Fibroblast of skin of left quadriceps (primary cell): ENCODE measurements around the gene SNX17.
"Not testable (repeated sequence)": the region's sequence is repeated elsewhere in the genome, so short reads cannot be mapped to it uniquely, and the experiment has no call there.

ENCODE experiments used
- DNase-seq, 2 experiments: peaks; one replicate each; pipeline ENCODE4 v3.0.0-alpha.2; 2013; ENCODE audit warnings: low read depth in 2 of 2

The SNX17 gene, protein sequence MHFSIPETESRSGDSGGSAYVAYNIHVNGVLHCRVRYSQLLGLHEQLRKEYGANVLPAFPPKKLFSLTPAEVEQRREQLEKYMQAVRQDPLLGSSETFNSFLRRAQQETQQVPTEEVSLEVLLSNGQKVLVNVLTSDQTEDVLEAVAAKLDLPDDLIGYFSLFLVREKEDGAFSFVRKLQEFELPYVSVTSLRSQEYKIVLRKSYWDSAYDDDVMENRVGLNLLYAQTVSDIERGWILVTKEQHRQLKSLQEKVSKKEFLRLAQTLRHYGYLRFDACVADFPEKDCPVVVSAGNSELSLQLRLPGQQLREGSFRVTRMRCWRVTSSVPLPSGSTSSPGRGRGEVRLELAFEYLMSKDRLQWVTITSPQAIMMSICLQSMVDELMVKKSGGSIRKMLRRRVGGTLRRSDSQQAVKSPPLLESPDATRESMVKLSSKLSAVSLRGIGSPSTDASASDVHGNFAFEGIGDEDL

DNA sequence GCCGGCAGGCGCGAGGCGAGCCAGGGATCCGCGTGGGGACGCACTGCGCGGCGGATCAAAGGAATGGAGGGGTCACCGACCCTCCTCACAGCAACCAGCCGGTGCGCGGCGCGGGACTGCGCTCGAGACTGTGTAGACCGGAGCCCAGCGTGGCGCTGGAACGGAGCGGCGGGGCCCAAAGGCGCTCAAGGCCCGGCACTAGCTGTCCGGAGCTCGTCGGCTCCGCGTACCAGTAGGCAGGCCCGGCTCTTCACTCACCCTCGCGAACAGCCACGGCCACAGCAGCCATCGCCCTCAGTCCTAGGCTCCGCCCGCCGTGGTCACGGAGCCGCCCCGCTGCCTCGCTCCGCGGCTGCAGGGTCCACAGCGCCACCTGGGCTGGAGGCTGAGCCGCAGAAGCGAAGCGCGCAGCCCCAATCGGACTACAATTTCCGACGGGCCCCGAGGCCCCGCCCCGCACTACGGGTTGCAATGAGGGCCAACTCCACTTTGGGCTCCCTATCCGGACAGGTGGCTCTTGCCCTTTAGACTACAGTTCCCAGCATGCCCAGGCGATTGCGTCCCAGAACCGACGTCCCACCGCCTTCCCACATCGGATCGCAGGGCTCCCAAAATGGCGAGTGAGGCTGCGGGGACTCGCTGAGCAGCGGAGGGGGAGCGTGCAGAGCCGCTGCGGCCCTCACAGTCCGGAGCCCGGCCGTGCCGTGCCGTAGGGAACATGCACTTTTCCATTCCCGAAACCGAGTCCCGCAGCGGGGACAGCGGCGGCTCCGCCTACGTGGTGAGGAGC, at the start of gene SNX17, which contains the start of gene EIF2B4:
Gene SNX17 (plus strand): TSS at position 591 of the 790 bp plus-strand sequence. CDS start 128 bp downstream, at position 719.
Gene EIF2B4 (minus strand): TSS at position 313 of the 790 bp plus-strand sequence. CDS start 24 bp downstream, at position 289.
- peak; percentile 98 for DNase-seq

DNA sequence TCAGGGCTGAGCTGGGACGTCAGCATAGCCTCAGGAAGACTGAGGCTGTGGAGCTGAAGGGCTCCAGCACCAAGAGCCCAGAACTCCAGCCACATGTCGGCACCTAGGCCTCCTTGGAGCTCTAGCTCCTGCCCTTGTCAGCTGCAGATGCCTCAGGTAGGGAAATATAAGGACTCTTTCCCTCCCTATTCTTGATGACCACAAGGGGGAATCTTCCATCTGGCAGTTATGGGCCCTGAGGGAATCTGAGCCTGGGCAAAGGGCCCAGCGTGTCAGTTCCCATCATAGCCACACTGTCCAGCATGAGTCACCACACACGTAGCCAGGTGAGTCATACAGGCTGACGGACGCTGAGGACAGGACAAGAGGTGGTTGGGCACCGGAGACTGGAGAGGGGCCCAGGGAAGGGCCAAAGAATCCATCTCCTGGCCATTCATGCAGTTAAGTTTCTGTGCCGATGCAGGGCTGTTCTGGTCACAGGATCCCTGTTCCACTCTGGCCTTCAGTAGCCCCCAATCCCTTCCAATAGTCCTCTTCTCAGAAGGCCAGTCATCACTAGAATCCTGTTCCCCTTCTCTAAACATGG, 49.4 kb upstream of the SNX17 start:
- peak; percentile 94 for DNase-seq

DNA sequence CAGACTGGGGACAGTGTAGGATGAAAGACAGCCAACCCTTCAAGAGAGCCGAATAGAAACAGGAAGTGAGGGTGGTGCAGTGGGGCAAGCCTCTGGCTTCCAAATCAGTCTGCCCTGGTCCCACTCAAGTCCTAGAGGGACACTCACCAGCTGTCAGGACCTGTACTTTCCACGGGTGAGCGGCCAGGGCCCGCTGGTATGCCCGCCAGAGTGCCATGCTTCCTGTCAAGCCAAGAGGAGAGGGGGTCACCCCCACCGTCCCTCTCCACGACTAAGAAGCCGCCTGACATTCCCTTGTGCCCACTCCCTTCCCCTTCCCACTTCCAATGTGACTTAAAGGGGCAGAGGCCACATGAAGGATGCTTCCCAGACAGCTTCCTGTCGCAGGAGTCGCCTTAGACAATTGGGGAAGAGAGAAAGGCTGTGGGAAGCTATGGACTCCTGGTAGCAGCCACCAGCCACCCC, 48.1 kb upstream of the SNX17 start:
- no peak for DNase-seq

DNA sequence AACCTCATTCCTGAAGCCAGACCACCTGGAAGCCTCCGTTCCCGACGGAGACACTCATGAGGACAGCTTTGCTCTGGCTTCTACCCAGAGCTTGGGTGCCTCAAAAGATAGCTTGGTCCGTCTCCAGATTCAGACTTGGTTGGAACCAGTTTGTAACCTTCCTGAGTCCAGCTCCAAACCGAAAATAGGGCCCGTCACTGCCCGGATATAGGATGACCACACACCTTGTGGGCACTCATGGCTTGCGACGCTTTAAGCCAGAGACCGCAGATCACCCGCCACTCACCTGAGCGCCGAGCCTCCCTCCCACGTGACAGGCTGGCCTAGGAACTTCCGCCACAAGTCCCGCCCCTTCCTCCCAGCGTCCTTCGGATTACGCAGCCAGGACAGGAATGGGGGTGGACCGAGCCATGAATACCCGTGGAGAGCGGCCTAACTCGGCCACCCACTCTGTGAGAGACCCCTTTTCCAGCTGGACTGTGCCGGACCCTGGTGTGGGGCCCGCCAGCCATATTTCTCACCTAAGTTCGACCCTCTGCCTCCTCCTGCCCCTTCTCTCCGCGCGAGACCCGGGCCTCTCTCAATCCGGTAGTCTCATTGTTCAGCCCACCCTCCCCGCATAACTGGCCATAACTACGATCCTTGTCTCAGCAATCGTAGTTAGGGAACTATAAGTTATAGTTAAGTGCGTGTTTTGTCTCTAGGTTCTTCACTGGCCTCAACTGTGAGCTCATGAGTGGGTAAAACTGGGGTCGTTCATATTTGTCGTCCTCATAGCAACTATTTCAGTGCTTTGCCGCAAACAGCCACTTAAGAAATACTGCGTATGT, 47.4 kb upstream of the SNX17 start, which contains the start of gene MPV17:
Gene MPV17 (minus strand): TSS at position 332 of the 830 bp plus-strand sequence. CDS start 580 bp downstream, outside the sequence.
- peak; percentile 75 to 76 for DNase-seq

DNA sequence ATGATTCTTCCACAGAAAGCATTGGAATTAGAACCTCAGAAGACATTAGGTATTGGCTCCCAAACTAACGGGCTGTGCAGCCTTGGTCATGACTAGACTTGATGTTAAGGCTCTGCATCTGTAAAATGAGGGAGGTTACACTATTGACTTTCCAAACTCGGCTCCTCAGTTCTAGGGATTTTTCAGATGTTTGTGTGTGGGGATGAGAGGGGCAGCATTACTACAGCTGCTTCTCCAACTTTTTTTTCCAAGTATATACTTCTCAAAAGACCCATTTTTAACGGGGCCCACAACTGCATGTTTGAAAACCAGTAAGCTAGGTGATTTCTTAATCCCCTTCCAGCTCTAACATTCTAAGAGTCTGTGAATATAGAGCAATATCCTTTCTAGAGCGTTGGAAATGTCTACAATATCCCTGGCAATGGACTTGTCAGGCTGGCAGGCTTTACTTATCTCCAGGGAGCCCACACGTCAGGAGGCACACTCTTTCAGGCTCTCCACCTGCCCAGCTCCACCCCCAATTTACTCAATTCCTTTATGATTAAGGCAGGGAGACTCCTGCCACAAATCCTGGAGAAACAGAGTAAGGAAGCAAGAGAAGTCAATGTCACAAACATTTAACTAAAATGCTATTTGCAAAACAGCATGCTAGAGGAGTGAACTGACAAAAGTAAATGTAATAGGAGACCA, 46.7 kb upstream of the SNX17 start:
- no peak for DNase-seq

DNA sequence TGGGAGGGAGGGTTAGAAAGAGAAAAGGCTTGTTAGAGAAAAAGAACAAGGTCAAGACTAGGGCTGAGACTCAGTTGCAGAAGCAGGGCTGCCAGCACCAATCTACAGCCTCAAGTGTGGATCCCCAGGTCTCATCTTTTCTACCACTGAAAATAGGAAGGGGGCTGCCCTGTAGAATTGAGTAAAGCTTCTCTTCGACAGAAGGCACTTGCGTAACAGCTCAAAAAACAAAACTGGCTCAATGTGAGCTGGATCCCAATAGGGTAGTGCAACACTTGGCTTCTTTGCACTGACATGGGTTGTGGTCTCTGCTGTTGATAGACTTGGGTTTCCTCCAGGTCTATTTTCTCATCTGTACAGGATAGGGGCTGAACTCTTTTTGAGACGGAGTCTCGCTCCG, 45.7 kb upstream of the SNX17 start:
- DNase-seq: no peak

DNA sequence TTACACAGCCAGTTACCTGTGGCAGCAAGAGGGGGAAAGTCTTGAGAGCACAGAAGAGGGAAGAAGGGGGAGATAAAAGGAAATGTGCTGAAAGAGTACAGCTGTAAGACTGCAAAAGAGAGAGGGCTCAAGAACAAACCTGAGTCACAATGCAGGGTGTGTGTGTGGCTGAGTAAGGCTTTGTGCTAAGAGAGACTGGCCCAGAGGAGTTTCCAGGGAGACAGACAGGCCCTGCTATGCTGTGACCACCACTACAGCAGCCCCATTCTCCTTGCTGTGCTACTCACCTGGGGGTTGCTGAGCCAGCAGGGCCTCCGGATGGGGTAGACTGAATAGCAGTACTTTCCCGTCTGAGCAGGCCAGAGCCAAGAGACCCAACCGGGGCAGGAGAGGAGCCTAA, 35.1 kb upstream of the SNX17 start:
- DNase-seq: no peak

DNA sequence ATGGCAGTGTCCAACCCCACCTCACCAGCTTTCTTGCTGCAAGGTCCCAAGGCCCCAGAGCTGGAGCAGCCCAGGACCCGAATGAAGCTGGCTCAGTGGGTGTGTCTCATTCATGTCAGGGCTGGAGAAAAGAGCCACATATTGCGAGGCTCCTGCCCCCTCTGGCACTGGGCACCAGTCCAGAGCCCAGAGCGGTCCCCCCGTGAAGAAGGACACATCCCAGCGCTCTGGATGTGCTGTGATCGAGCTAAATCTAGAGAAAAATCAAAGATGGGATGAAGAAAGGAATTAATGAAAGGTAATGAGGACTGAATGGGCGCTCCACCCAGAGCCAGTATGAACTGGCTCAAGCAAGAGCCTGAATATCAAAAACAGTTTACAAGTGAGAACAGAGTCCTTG, 34.2 kb upstream of the SNX17 start:
- no peak for DNase-seq

DNA sequence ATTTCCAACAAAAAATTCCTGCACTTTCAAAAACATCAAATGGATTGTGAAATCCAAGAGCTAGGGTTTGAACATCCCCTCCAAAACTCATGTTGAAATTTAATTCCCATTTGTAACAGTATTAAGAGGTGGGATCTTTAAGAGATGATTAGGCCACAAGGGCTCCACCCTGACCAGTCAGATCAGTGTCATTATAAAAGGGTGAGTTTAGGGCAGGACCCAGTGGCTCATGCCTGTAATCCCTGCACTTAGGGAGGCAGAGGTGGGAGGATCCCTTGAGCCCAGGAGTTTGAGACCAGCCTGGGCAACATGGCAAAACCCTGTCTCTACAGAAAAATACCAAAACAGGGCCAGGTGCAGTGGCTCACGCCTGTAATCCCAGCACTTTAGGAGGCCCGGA, 22.8 kb upstream of the SNX17 start:
- no peak for DNase-seq

DNA sequence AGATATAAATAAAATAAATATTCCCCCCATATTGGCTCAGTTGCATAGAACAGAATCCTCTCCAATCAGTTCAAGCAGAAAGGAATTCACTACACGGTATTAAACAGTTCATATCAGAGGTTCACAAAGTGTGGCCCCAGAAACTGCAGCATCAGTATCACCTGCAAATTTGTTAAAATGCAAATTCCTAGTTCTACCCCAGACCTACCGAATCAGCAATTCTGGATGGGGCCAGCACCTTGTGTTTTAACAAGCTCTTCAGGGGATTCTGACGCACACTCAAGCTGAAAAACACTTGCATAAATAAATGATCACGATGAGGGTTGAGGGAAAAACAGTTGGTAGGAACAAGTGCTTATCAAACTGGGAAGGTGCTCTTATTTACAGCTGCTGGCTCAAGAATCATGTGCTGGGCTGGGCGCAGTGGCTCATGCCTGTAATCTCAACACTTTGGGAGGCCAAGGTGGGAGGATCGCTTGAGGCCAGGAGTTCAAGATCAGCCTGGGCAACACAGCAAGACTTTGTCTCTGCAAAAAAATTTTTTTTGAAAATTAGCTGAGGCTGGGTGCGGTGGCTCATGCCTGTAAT, 20.2 kb upstream of the SNX17 start:
- DNase-seq: no peak

DNA sequence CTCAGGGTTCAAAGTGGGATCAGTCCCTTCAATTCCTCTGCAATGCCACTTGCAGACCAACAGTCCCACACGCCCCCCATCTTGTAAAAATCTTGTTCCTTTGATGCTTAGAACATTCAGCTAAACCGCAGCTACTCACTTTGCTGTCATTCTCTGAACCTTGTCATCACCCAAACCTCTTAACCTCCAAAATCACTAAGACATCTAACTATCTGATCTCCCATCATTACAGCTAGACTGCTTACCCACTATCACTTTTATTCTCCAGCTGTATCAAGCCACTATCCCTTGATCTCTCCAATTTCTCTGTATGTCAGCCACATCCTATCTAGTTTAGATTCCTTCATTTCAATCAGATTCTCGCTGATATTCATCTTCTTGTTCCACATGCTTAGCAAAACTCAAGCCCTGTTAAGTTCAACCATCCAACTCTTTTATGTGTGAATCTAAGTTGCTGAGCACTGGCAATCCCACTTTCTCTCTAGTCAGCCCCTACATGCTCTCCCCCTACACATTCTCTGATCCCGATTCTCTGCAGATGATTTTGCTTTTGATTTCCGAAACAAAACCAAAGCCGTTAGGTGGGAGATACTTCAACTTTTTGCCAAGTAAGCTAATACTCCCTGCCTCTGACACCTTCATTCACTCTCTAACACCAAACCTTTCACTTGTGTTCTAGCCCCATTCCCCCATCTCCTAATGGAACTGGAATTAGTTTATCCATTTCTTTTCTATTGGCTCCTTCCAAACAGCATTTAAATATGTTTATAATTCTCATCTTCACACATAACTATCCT, 18.4 kb upstream of the SNX17 start:
- DNase-seq: no peak

DNA sequence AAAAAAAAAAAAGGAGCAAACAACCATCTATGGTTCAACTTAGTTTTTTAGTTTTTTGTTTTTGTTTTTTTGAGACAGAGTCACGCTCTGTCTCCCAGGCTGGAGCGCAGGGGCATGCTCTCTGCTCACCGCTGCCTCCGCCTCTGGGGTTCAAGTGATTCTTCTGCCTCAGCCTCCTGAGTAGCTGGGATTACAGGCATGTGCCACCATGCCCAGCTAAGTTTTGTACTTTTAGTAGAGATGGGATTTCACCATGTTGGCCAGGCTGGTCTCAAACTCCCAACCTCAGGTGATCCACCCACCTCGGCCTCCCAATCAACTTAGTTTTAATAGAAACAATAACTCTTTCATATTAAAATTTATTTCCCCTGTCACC, 17.0 kb upstream of the SNX17 start:
- DNase-seq: not testable (repeated sequence)

DNA sequence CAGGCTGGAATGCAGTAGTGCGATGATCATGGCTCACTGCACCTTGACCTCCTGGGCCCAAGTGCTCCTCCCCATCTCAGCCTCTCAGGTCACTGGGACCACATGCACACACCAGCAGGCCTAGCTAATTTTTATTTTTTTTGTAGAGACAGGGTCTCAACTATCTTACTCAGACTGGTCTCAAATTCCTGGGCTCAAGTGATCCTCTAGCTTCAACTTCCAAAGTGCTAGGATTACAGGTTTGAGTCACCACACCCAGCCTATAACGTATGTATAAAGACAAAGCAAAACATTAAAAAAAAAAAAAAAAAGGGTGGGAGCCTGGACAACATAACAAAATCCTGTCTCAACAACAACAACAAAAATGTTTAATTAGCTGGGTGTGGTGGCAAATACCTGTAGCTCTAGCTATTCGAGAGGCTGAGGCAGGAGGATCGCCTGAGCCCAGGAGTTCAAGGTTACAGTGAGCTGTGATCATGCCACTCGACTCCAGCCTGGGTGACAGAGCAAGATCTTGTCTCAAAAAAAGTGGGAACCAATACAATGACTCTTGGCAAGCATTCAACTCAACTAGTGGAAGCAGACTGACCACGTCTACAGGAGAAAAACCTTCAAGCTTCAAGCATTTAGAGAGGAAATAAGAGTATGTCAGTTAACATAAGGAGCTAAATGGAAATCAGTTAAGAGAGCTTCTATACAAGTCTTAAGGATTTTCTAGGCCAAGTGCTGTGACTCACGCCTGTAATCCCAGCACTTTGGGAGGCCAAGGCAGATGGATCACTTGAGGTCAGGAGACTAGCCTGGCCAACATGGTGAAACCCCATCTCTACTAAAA, 16.4 kb upstream of the SNX17 start:
- no peak for DNase-seq

DNA sequence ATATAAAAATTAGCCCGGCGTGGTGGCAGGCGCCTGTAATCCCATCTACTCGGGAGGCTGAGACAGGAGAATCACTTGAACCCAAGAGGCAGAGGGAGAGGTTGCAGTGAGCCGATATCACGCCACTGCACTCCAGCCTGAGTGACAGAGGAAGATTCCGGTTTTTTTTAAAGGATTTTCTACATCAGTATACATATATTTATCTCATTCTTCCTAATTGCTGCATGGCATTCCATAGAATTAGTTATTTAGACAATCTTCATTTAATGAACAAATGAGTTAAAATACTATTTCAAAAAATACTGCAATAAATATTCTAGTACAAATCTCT, 15.9 kb upstream of the SNX17 start:
- DNase-seq: no peak

DNA sequence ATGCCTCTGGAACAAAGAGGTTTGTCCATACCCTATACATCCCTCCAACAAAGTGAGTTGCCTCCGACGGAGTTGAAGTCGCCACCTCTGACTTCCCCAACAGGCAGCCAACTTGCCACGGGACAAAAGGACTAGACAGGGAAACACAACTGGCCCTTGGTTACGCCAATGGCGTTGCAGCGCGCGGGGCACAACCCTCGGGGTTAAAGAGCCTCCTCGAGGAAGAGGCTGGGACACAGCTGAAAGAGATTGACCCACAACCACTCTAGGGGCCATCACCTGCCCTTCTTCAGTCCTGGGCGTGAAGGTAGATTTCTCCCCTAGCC, 14.4 kb upstream of the SNX17 start:
- DNase-seq: no peak

DNA sequence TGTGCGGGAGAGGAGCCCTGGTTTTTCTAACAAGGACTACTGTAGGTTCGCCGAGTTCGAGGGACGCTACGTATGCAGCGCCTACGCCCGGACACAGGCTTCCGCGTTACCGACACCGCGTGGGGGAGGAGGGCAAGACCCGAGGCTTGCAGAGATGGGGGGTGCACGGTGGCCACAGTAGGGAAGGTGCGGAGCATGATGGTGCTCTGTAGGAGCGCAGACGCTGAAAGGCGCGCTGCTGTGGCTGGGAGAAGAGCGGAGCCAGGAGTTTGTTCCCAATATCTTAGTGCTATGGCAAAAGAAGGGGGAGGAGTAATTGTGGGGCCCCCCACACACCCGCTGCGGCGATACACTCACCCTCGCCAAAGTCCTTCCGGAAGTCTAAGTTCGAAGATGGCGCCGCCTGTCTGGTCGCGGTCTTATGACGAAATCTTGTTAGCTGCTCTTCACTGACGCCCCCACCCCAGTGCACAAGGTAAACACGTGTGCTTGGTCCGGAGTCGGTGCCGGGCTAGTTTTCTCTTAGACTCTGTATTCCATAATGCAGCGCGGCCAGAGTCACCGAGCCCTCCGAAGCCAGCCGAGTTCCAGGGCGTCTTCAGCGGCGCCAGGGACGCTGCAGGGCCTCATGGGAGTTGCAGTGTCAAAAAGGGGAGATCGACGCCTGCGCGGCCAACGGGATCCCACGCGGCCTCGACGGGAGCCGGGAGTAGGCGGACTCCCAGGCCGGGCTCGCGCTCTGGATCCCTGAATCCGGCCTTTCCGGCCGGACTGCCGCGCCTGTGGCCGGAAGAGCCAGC, 13.8 kb upstream of the SNX17 start, which contains the start of gene GTF3C2:
Gene GTF3C2 (minus strand): TSS at position 383 of the 800 bp plus-strand sequence. CDS start 13,210 bp downstream, outside the sequence.
- DNase-seq: peak; percentile 95 to 96

DNA sequence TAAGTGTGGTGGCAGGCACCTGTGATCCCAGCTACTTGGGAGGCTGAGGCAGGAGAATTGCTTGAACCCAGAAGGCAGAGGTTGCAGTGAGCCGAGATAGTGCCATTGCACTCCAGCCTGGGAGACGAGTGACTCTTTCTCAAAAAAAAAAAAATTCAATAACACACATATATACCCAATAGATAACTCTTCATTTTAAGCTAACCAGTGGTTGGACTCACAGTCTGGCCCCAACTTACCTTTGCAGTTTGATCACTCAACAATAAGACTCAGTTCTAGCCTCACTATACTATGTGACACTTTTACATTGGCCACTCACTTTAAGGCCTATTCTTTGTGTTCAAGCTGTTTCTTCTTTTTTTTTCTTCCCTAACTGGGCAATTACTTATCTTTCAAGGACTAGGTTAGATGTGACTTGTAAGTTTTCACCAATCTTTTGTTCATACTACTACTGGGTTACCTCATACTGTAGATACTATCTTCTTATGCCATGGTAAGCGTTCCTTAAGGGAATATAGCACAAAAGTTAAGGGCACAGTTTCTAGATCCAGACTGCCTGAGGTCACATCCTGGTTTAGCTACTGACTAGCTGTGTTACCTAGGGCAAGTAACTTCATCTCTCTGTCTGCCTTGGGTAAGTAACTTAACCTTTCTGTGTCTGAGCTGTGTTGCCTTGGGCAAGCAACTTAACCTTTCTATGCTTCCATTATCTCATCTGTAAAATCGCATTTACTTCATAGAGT, 7.6 kb upstream of the SNX17 start:
- DNase-seq: no peak
